ENCODE data around the gene MCUB. TPM values are rescaled to one million over a fixed set of nuclear protein-coding genes. Genes with fewer than 3 reads are reported as not detected.

Gene MCUB
- total RNA-seq, 1 experiment from 2014 or later: 14.8 TPM

- H2BK15ac ChIP-seq (ENCODE audit: low read depth, low read length): no peak overlapping the region
- no peaks in the 10 kb centered on the region; the same call in 1 of the 2 replicates for H3K27me3 Mint-ChIP-seq (ENCODE audit: low read depth)
- no peaks in the 10 kb centered on the region for H3K9me3 ChIP-seq (ENCODE audit: control insufficient read depth, low read depth, low read length)
- H2BK120ac ChIP-seq (ENCODE audit: low read depth, low read length, poor library complexity, severe bottlenecking): no peak overlapping the region
- no peak overlapping the region for H4K8ac ChIP-seq (replicated peaks; ENCODE audit: insufficient read length, low read depth, low read length)
- H3K18ac ChIP-seq (ENCODE audit: insufficient read length, low read depth, low read length): no peak overlapping the region
- H3K56ac ChIP-seq (ENCODE audit: insufficient read length, low read depth, low read length): no peak overlapping the region
- H3K9me3 Mint-ChIP-seq: peaks cover 8 to 9% of the 10 kb centered on the region in 2 experiments
- H3K4me3 Mint-ChIP-seq: no peak overlapping the region
- H3K14ac ChIP-seq (ENCODE audit: insufficient read depth, low read length): no peak overlapping the region
- H3K4me2 ChIP-seq (ENCODE audit: insufficient read depth, insufficient read length, low read length): no peak overlapping the region
- no peak overlapping the region for H2BK12ac ChIP-seq (ENCODE audit: insufficient read length, low read depth, low read length)
- H4K20me1 ChIP-seq (ENCODE audit: control insufficient read depth, insufficient read depth, insufficient read length): no peaks in the 10 kb centered on the region
- H2AK5ac ChIP-seq (ENCODE audit: insufficient read length, low read length): no peak overlapping the region
- no CpG with 5 or more reads among the region's 1 CpG for WGBS (ENCODE audit: extremely low coverage, insufficient read length, low lambda C conversion rate)
- no peak overlapping the region for H2BK20ac ChIP-seq (ENCODE audit: low read depth, low read length, poor library complexity, severe bottlenecking)
- no peak overlapping the region for H2AFZ ChIP-seq (ENCODE audit: low read length)
- no peak overlapping the region for H3K23ac ChIP-seq (ENCODE audit: insufficient read length, low read depth, low read length)
- no peak for TF ChIP-seq CTCF (conservative IDR thresholded peaks at IDR 0.05)
- H3T11ph ChIP-seq (ENCODE audit: low read length): no peak overlapping the region
- no peak for DNase-seq
- no peaks in the 10 kb centered on the region for H3K4me1 ChIP-seq (ENCODE audit: insufficient read depth, low read length)
- peaks cover 5 to 20% (median 8%) of the 10 kb centered on the region in 3 experiments; a peak in 6 of 7 replicates for H3K36me3 Mint-ChIP-seq (ENCODE audit: insufficient read depth in 1 of 3, low read depth in 3 of 3)
- no peak overlapping the region for H4K91ac ChIP-seq (ENCODE audit: insufficient read length, low read depth, low read length)
- H3K23me2 ChIP-seq (ENCODE audit: insufficient read length, low read depth, low read length, poor library complexity, severe bottlenecking): no peaks in the 10 kb centered on the region
- no peak overlapping the region for H3K27ac ChIP-seq (ENCODE audit: insufficient read length, low read depth, low read length)
- H2BK5ac ChIP-seq (ENCODE audit: insufficient read length, low read length): no peak overlapping the region
- H3K4ac ChIP-seq (ENCODE audit: low read depth, low read length): no peak overlapping the region
- H3K9ac ChIP-seq (ENCODE audit: extremely low read depth, insufficient read length, low read length): no peak overlapping the region
- no peaks in the 10 kb centered on the region for H3K27me3 ChIP-seq (ENCODE audit: insufficient read depth, low read length)
- H4K5ac ChIP-seq (ENCODE audit: insufficient read length, low read depth, low read length): no peak overlapping the region
- no peaks in the 10 kb centered on the region for H3K79me1 ChIP-seq (ENCODE audit: insufficient read depth, low read depth, low read length, poor library complexity, severe bottlenecking)
- H3K79me2 ChIP-seq (ENCODE audit: insufficient read depth, low read length): no peaks in the 10 kb centered on the region
- H3K27ac Mint-ChIP-seq: no peak overlapping the region
- H3K4me1 Mint-ChIP-seq: no peaks in the 10 kb centered on the region
Observed at GRCh38 chr4:109673303-109673702, 113.3 kb downstream of the MCUB start.

All from H9 (cell line).